AG04449 (cell line): ENCODE data around the gene WFDC9.
A peak's percentile ranks its signal among the peaks of the same experiment; 100 is the strongest.
"Not testable (repeated sequence)": the region's sequence is repeated elsewhere in the genome, so short reads cannot be mapped to it uniquely, and the experiment has no call there.

Experiments
- CTCF ChIA-PET: fragments of 350-600 bp; formaldehyde crosslinking; extraction: SDS; loops from one replicate; lab custom pipeline; 2021; ENCODE audit warnings: antibody characterized with exemption; lab: Yijun Ruan, JAX
- POLR2A ChIA-PET: fragments of 400-600, 350-600 bp; formaldehyde crosslinking; extraction: SDS; loops from one replicate; lab custom pipeline; 2020; ENCODE audit warnings: antibody characterized with exemption, inconsistent platforms; lab: Yijun Ruan, JAX
- DNase-seq: peaks from one replicate; pipeline ENCODE4 v3.0.0-alpha.2; 2010; ENCODE audit warnings: low read depth, low spot score
- H3K4me3 ChIP-seq: 2 replicates; pipeline ENCODE4 v1.5.1; 2011; ENCODE audit warnings: low read depth, mild to moderate bottlenecking, control low read depth, low read length
- TF ChIP-seq, protein P1 (sequence below): IDR thresholded peaks from one replicate; pipeline ENCODE4 v1.5.1; 2011; ENCODE audit warnings: mild to moderate bottlenecking, moderate library complexity, low read length, control low read depth, inconsistent platforms; ENCODE audit not compliant: insufficient read depth; ENCODE audit errors: missing control alignments

WFDC9 gene

GRCh38 chr20:45583502-45583901, 47.6 kb downstream of the WFDC9 start:
- CTCF ChIA-PET, result interaction anchor here (0.8 kb wide), 1 partner anchor 188 kb away, joined by 3 read pairs; no protein-coding TSS in a partner anchor
- no peak for DNase-seq
- TF ChIP-seq, protein P1, sequence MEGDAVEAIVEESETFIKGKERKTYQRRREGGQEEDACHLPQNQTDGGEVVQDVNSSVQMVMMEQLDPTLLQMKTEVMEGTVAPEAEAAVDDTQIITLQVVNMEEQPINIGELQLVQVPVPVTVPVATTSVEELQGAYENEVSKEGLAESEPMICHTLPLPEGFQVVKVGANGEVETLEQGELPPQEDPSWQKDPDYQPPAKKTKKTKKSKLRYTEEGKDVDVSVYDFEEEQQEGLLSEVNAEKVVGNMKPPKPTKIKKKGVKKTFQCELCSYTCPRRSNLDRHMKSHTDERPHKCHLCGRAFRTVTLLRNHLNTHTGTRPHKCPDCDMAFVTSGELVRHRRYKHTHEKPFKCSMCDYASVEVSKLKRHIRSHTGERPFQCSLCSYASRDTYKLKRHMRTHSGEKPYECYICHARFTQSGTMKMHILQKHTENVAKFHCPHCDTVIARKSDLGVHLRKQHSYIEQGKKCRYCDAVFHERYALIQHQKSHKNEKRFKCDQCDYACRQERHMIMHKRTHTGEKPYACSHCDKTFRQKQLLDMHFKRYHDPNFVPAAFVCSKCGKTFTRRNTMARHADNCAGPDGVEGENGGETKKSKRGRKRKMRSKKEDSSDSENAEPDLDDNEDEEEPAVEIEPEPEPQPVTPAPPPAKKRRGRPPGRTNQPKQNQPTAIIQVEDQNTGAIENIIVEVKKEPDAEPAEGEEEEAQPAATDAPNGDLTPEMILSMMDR, result no peak
- POLR2A ChIA-PET, result no interaction called here
- H3K4me3 ChIP-seq, result no peak overlapping the region

- ChIA-PET POLR2A (no interaction called here), CTCF (no interaction called here)
- DNase-seq, result no peak
- TF ChIP-seq, protein P1, result no peak
- H3K4me3 ChIP-seq, result no peak overlapping the region
Observed at GRCh38 chr20:45581702-45582101, 49.4 kb downstream of the WFDC9 start.

GRCh38 chr20:45579184-45579583, 51.9 kb downstream of the WFDC9 start, which contains the start of gene WFDC8:
Gene WFDC8 (minus strand): TSS chr20:45579284. CDS start chr20:45579247, 37 bp downstream.
- DNase-seq, result no peak
- ChIA-PET POLR2A (no interaction called here), CTCF (interaction anchor here (1.3 to 3.4 kb wide), 3 partner anchors 13 to 191 kb away, joined by 4 to 13 read pairs (median 5); no protein-coding TSS in a partner anchor)
- no peak within 1 kb of the TSS for H3K4me3 ChIP-seq
- TF ChIP-seq, protein P1, result no peak

GRCh38 chr20:45578231-45578630, 52.9 kb downstream of the WFDC9 start:
- CTCF ChIA-PET, result interaction anchor here (3.4 kb wide), 1 partner anchor 192 kb away, joined by 13 read pairs; no protein-coding TSS in a partner anchor
- DNase-seq, result no peak
- TF ChIP-seq, protein P1, result no peak
- POLR2A ChIA-PET, result no interaction called here
- no peak overlapping the region for H3K4me3 ChIP-seq

DNA sequence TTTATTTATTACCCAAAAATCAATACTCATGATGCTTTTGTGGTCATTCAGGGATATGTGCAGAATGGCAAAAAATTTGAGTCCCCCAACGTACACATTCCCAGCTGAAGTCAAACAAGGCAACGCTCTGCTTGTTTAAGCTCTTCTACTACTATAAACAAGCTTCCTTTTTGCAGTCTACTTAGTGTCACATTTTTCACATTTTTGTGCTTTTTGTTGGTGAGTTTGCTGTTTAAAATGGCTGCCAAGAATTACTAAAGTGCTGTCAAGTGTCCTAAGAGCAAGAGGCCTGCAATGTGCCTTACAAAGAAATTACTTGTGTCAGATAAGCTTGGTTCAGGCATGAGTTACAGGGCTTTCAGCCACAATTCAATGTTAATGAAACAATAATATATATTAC, 54.1 kb downstream of the WFDC9 start:
- peak; percentile 37 for DNase-seq
- TF ChIP-seq, protein P1, result no peak
- POLR2A ChIA-PET, result no interaction called here
- CTCF ChIA-PET, result no interaction called here
- H3K4me3 ChIP-seq, result no peak overlapping the region

GRCh38 chr20:45575931-45576330, 55.2 kb downstream of the WFDC9 start:
- H3K4me3 ChIP-seq, result no peak overlapping the region
- ChIA-PET POLR2A (no interaction called here), CTCF (interaction anchor here (1.3 kb wide), 1 partner anchor 195 kb away, joined by 4 read pairs; no protein-coding TSS in a partner anchor)
- TF ChIP-seq, protein P1, result no peak
- DNase-seq, result no peak

- DNase-seq, CTCF ChIA-PET, POLR2A ChIA-PET, H3K4me3 ChIP-seq: not testable (repeated sequence)
Observed at GRCh38 chr20:45569650-45570049, 61.4 kb downstream of the WFDC9 start.
